ENCODE results near the gene HSF5. TPM values are rescaled to one million over a fixed set of nuclear protein-coding genes. Genes with fewer than 3 reads are reported as not detected.
"Not testable (repeated sequence)": the region's sequence is repeated elsewhere in the genome, so short reads cannot be mapped to it uniquely, and the experiment has no call there.

The HSF5 gene
- total RNA-seq, 1 donor from 2014 or later = 0.09 TPM

DNA sequence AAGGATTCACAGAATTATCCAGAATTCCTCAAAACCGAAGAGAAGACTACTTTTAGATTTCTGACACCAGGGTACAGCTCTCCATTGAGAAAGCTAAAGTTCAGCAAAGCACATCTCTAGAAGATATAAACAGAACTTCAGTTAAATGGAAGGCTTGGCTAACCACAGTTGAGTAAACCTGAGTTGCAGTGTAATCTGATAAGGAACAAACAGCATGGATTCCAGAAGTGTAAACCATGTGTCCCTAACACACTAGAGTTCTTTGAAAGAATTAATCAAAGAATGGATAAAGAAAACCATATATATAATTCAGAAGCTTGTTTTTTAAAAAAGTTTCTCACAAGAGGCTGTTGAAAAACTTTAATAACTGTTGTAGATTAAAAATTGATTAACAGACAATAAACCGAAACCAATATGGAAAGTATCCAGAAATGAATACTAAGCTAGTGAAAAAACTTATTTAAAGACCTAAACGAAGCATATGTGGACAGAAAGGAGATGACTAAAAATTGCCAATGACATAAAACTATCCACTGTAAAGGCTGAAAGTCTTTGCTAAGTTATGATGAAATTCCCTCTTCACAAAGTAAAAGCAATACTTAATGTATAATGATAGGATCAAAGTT is 75.1 kb downstream of the HSF5 start:
- DNase-seq (ENCODE audit: low spot score) = no peak

GRCh38 chr17:58412064-58412703 is 76.0 kb downstream of the HSF5 start:
- DNase-seq (ENCODE audit: low spot score) = no peak

- DNase-seq (ENCODE audit: low spot score) = no peak
Observed at GRCh38 chr17:58411408-58411894, 76.8 kb downstream of the HSF5 start.

DNA sequence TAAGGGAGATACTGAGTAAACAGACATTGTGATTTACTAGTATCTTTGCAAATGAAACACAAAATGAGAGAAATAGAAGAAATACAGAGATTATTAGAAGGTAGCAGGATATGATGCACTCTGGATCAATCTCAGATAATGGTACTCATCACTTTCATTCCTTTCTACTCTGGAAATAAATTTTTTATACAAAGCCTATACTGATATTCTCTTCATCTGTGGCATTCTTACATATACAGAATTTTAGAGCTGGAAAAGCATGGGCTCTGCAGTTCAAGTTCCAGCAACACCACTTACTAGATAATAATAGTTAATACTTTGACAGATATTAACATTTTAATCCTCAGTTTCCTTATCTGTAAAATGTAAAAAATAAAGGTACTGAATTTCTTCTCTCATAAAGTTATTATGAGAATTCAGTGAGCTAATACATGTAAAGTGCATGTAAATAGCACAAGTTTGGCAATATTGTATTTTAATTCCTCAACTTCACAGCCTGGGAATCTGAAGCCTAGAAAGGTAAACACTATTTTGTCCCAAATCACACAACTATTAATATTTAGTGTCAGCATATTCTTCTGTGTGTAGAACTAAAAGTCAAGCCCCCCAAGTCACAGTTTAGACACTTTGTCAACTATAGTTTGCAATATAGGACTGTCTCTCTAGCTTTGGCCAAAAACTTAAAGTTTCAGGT is 77.3 kb downstream of the HSF5 start:
- DNase-seq (ENCODE audit: low spot score) = no peak

DNA sequence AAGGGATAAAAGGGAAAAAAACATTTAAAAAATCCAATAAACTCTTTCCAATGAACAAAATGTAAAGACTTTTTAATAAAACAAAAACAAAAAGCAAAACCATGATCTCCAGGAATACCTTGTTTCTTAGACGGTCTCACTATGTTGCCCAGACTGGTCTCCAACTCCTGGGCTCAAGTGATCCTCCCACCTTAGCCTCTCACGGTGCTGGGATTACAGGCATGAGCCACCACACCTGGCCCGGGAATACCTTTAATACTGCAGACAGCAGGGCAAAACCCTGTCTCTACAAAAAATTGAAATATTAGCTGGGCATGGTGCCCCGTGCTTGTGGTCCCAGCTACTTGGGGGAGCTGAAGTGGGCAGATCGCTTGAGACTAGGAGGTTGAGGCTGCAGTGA is 78.8 kb downstream of the HSF5 start:
- no peak for DNase-seq (ENCODE audit: low spot score)

- DNase-seq (ENCODE audit: low spot score) = no peak
Observed at GRCh38 chr17:58403311-58403710, 84.9 kb downstream of the HSF5 start.

- DNase-seq (ENCODE audit: low spot score) = no peak
Observed at GRCh38 chr17:58402679-58403078, 85.5 kb downstream of the HSF5 start.

- DNase-seq (ENCODE audit: low spot score) = no peak
Observed at GRCh38 chr17:58402047-58402446, 86.2 kb downstream of the HSF5 start.

GRCh38 chr17:58401287-58401686 is 86.9 kb downstream of the HSF5 start:
- no peak for DNase-seq (ENCODE audit: low spot score)

- DNase-seq (ENCODE audit: low spot score) = no peak
Observed at GRCh38 chr17:58400826-58401225, 87.4 kb downstream of the HSF5 start.

DNA sequence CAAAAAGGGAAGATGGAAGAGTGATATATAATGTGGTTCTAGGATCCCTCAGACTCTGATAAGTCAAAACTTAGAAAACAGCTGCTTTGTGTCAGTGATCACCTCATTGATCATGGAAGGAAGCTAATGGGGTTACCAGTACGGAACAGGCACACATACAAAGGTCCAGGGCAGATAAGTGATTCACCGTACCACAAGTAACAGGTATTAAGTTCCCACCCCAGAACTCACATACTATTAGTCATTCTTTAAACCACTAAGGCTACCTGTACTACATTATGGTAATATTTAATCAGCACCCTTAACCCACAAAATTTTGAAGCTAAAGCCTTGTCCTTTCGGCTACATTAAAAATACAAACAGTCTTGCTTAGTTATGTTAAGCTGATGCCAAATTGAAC is 88.2 kb downstream of the HSF5 start:
- no peak for DNase-seq (ENCODE audit: low spot score)

DNA sequence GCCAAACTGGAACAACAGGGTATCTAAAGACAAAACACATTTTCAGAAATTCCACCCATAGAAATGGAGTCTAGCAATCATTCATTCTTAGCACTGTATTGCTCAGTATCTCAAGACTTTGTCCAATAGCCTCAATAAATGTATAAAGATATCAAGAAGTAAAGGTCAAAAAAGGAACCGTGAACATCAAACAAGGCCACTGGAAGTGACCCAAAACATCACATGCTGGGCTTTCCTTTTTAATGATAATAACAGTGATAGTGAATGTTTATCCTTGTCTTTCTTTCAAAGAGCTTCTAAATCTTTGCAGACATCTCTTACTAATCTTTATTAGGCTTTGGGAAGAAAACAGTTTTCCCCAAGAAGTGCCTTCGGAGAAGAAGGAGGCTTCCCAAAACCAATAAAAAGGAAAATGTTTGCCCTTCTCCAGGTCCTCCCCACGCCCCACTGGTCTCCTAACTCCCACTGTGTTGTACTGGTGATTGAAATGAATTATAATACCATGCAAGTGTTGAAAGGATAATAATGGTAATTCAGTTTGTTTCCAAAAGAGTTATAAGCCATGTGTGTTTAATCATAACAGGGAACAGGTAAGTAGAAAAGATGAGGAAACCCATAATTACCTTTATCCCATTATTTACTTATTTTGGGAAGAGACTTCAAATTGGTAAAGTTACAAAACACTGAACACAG is 89.5 kb downstream of the HSF5 start:
- DNase-seq (ENCODE audit: low spot score) = no peak

GRCh38 chr17:58397421-58397820 is 90.8 kb downstream of the HSF5 start:
- DNase-seq (ENCODE audit: low spot score) = not testable (repeated sequence)

GRCh38 chr17:58396173-58396572 is 92.0 kb downstream of the HSF5 start:
- DNase-seq (ENCODE audit: low spot score) = no peak

GRCh38 chr17:58394534-58395223 is 93.5 kb downstream of the HSF5 start:
- no peak for DNase-seq (ENCODE audit: low spot score)

GRCh38 chr17:58391302-58391984 is 96.8 kb downstream of the HSF5 start:
- peak; percentile 94 for DNase-seq (ENCODE audit: low spot score)

DNA sequence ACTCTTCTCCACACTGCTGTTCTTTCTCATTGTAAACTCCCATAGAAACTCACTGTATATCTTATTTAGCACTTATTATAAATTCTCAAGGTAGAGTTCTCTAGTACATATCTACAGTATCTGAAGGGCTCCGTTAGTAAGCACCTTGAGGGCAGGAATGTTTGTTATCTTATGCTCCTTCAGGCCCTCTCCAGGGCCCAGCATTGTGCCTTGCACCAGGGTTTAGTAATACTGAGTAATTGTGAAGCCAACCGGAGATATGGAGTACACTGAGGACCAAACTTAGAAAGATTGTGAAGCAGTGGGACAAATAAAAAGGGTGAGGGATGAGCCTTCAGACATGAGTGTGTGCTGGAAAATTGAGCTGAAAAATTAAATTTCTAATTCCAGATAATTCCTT is 97.3 kb downstream of the HSF5 start:
- no peak for DNase-seq (ENCODE audit: low spot score)

DNA sequence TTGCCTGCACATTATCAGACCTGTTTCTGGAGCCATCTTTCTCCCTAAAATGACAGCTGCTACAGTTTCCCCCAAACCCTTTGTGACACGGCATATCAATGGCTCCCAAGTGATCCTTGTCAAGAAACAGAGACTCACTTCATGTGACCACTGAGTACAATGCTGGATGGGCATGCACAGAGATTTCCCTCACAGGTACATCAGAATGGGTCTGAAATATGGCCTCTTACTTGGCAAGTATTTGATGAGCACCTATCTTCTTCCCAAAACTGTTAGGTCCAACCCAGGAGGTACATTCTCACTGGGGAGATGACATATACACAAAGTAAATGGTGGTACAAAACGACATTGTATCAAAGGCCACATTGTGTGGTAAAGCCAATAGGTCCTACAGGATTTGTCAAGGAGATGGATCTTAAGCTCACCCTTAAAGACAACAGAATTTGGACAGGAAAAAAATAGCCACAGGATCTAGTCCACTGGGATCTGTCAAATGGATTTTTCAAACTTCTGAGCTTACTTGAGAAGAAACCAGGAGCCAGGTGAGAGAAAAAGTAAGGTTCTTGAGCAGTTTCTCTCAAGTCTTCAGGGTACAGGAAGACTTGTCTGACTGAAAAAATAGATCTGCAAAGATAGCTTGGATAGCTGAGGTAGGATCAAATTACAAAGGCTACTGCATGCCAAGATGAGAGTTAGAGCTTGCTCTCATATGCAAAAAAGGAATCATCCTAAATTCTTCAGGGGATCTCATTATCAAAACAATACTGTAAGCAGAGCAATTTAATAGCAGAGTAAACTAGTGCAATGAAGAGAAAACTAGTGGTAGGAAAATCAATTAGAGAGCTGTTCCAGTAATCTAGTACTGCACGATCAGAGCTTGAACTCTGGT is 99.7 kb downstream of the HSF5 start:
- no peak for DNase-seq (ENCODE audit: low spot score)

GRCh38 chr17:58387834-58388233 is 100.4 kb downstream of the HSF5 start:
- no peak for DNase-seq (ENCODE audit: low spot score)

GRCh38 chr17:58386708-58387107 is 101.5 kb downstream of the HSF5 start:
- no peak for DNase-seq (ENCODE audit: low spot score)

Data from mucosa of gallbladder (tissue), 1 donor.